Keratinocyte (primary cell): ENCODE results near the gene SLC38A1. TPM values are rescaled to one million over a fixed set of nuclear protein-coding genes. Genes with fewer than 3 reads are reported as not detected.

Experiments used
- DNase-seq: peaks from one replicate; pipeline ENCODE4 v3.0.0-alpha.2; 2011; ENCODE audit warnings: low read depth, missing footprints, low spot score
- FAIRE-seq: peaks from 2 replicates; lab custom pipeline; 2011; peaks lifted over from hg19 to GRCh38; lab: Jason Lieb, UNC
- H2AFZ ChIP-seq: 2 replicates; pipeline ENCODE4 v1.6.0; 2012; ENCODE audit warnings: low read length, control low read depth, inconsistent platforms; ENCODE audit not compliant: control insufficient read depth
- H3K27ac ChIP-seq: 2 replicates; pipeline ENCODE4 v1.5.1; 2011; ENCODE audit warnings: low read length; ENCODE audit not compliant: control insufficient read depth, insufficient read depth
- H3K27me3 ChIP-seq: 3 replicates; pipeline ENCODE4 v1.6.0; 2011; ENCODE audit warnings: low read length; ENCODE audit not compliant: control insufficient read depth, insufficient read depth; ENCODE audit errors: extremely low read depth
- H3K36me3 ChIP-seq, 2 experiments: 2 replicates in 1 of 2; 3 replicates in 1 of 2; pipeline ENCODE4 v1.5.1; 2011; ENCODE audit warnings: low read length in 2 of 2, mild to moderate bottlenecking in 1 of 2; ENCODE audit not compliant: control insufficient read depth in 2 of 2, insufficient read depth in 2 of 2; ENCODE audit errors: extremely low read depth in 1 of 2
- H3K4me1 ChIP-seq: 3 replicates; pipeline ENCODE4 v1.5.1; 2011; ENCODE audit warnings: low read length; ENCODE audit not compliant: control insufficient read depth, insufficient read depth; ENCODE audit errors: extremely low read depth
- H3K4me2 ChIP-seq: 3 replicates; pipeline ENCODE4 v1.6.0; 2011; ENCODE audit warnings: low read depth, low read length; ENCODE audit not compliant: control insufficient read depth, insufficient read depth; ENCODE audit errors: extremely low read depth
- H3K4me3 ChIP-seq, 3 experiments: fragments of 200-600 bp in 1 of 3; sonication (generic) in 1 of 3; 2 replicates in 2 of 3; 3 replicates in 1 of 3; pipeline ENCODE4 v1.5.1; 2011 to 2016; ENCODE audit warnings: low read length in 3 of 3, mild to moderate bottlenecking in 3 of 3, control low read depth in 2 of 3, inconsistent platforms in 1 of 3, low read depth in 1 of 3, mixed read lengths in 1 of 3, mixed run types in 1 of 3, moderate library complexity in 1 of 3; ENCODE audit not compliant: control insufficient read depth in 2 of 3, insufficient read depth in 2 of 3; ENCODE audit errors: extremely low read depth in 1 of 3
- H3K79me2 ChIP-seq: 2 replicates; pipeline ENCODE4 v1.6.0; 2012; ENCODE audit warnings: low read length; ENCODE audit not compliant: control insufficient read depth, insufficient read depth
- H3K9ac ChIP-seq: 3 replicates; pipeline ENCODE4 v1.6.0; 2011; ENCODE audit warnings: low read length; ENCODE audit not compliant: control insufficient read depth, insufficient read depth; ENCODE audit errors: extremely low read depth
- H3K9me1 ChIP-seq: 3 replicates; pipeline ENCODE4 v1.6.0; 2011; ENCODE audit warnings: low read length; ENCODE audit not compliant: control insufficient read depth, insufficient read depth; ENCODE audit errors: extremely low read depth
- H3K9me3 ChIP-seq: 2 replicates; pipeline ENCODE4 v1.5.1; 2012; ENCODE audit warnings: low read depth, low read length; ENCODE audit not compliant: control insufficient read depth
- H4K20me1 ChIP-seq: 3 replicates; pipeline ENCODE4 v1.6.0; 2011; ENCODE audit warnings: low read length; ENCODE audit not compliant: control insufficient read depth, insufficient read depth; ENCODE audit errors: extremely low read depth
- CTCF ChIP-seq, 3 experiments: IDR thresholded peaks in 1 of 3; conservative IDR thresholded peaks in 1 of 3; optimal IDR thresholded peaks in 1 of 3; 2 replicates in 2 of 3; 3 replicates in 1 of 3; pipeline versions ENCODE3 to v1.5.1; 2011; ENCODE audit warnings: low read length in 3 of 3, mild to moderate bottlenecking in 3 of 3, moderate library complexity in 2 of 3, control low read depth in 1 of 3, inconsistent platforms in 1 of 3; ENCODE audit not compliant: insufficient read depth in 2 of 3; ENCODE audit errors: extremely low read depth in 1 of 3
- EZH2 ChIP-seq: IDR thresholded peaks from one replicate; pipeline ENCODE4 v1.6.1; 2012; ENCODE audit warnings: inconsistent platforms, mild to moderate bottlenecking, low read length, moderate library complexity
- dilution Hi-C: fragments of 300-500 bp; cut with MboI; formaldehyde crosslinking; loops from one replicate; pipeline ENCODE4 v1.7.0; 2020; ENCODE audit warnings: low sequenced_read_pairs; ENCODE audit not compliant: extremely low pct_ligation_motif_present
- polyA plus RNA-seq, 5 experiments: library from polyadenylated mRNA; depleted of rRNA in 3 of 5; stranded (reverse) in 3 of 5; stranded (forward) in 1 of 5; unstranded in 1 of 5; fragments of >200 nt; gene quantifications; 1 replicate in 1 of 5; 2 replicates in 3 of 5; 3 replicates in 1 of 5; pipeline versions ENCODE4 v1.2.1 to v1.2.3, GENCODE V29; 2011 to 2012; ENCODE audit warnings: missing spikeins in 2 of 5, low read depth in 1 of 5, low replicate concordance in 1 of 5

SLC38A1 gene
- polyA plus RNA-seq, 1 donor (not counting 4 experiments of a cell fraction or from before 2014, with no cell fraction given) = 134 TPM

GRCh38 chr12:46167412-46167811, 101.4 kb downstream of the SLC38A1 start:
- dilution Hi-C loops = no loop called here
- Histone ChIP-seq H3K9me3 (no peaks in the 10 kb centered on the region), H4K20me1 (no peaks in the 10 kb centered on the region), H3K27me3 (no peaks in the 10 kb centered on the region), H3K9me1 (no peaks in the 10 kb centered on the region), H3K36me3 (no peaks in the 10 kb centered on the region), H3K27ac (no peak overlapping the region), H3K4me2 (no peak overlapping the region), H2AFZ (no peak overlapping the region), H3K4me1 (peaks cover 17% of the 10 kb centered on the region), H3K9ac (no peak overlapping the region), H3K79me2 (no peaks in the 10 kb centered on the region), H3K4me3 (no peak overlapping the region)
- no peak for DNase-seq
- no peak for FAIRE-seq
- TF ChIP-seq EZH2 (no peak), CTCF (optimal IDR thresholded peaks at IDR 0.05 in 1 of 3, IDR thresholded peaks at IDR 0.05 in 1 of 3, conservative IDR thresholded peaks at IDR 0.05 in 1 of 3; ENCODE audit: extremely low read depth in 1 of 3, insufficient read depth in 2 of 3, low read length in 3 of 3) (no peak)

GRCh38 chr12:46165191-46165590, 103.7 kb downstream of the SLC38A1 start:
- no peaks in the 10 kb centered on the region for H3K79me2 ChIP-seq
- dilution Hi-C loops = no loop called here
- DNase-seq (no peak), FAIRE-seq (no peak)
- H4K20me1 ChIP-seq = no peaks in the 10 kb centered on the region
- H3K9me1 ChIP-seq = no peaks in the 10 kb centered on the region
- H3K9me3 ChIP-seq = no peaks in the 10 kb centered on the region
- no peak for TF ChIP-seq EZH2
- TF ChIP-seq CTCF (optimal IDR thresholded peaks at IDR 0.05 in 1 of 3, IDR thresholded peaks at IDR 0.05 in 1 of 3, conservative IDR thresholded peaks at IDR 0.05 in 1 of 3; ENCODE audit: extremely low read depth in 1 of 3, insufficient read depth in 2 of 3, low read length in 3 of 3) = no peak
- no peak overlapping the region for H3K9ac ChIP-seq
- H3K4me2 ChIP-seq = no peak overlapping the region
- no peaks in the 10 kb centered on the region for H3K36me3 ChIP-seq
- H3K4me1 ChIP-seq = peaks cover 31% of the 10 kb centered on the region
- no peak overlapping the region for H3K27ac ChIP-seq
- H3K27me3 ChIP-seq = no peaks in the 10 kb centered on the region
- H2AFZ ChIP-seq = no peak overlapping the region
- no peak overlapping the region for H3K4me3 ChIP-seq
